ENCODE results near the gene PREX1. TPM values are rescaled to one million over a fixed set of nuclear protein-coding genes. Genes with fewer than 3 reads are reported as not detected.
A peak's percentile ranks its signal among the peaks of the same experiment; 100 is the strongest.

PREX1 gene
- total and polyA plus RNA-seq, 7 experiments from 2014 or later: 2.9 to 143 (median 48.6) TPM

DNA sequence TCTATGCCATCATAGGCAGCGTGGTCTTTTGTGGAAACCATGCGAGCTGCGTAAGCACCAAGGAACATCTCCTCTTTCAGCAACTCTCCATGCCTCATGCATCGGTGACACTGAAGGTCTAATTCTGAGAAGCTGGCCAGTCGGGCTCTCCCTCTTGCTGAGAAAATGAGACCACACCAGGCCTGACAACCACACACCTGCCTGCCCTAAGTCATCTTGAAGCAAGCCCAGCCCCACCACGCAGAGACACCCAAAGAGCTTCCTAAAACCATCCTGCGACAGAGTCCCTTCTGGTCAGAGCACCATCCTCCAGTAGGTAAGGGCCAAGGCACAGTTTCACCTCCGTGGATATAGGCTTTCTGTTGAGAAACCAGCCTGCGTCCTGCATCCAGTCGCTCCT is 26.6 kb downstream of the PREX1 start:
- Histone ChIP-seq H3K4me3 (ENCODE audit: low read length) (no peak overlapping the region), H3K27me3 (ENCODE audit: control insufficient read depth in 2 of 2, insufficient read depth in 2 of 2, low read length in 2 of 2) (no peaks in the 10 kb centered on the region), H3K36me3 (ENCODE audit: control insufficient read depth in 2 of 3, insufficient read depth in 3 of 3, low read length in 3 of 3) (no peaks in the 10 kb centered on the region), H3K9me3 (ENCODE audit: control insufficient read depth in 2 of 3, low read length in 3 of 3) (no peaks in the 10 kb centered on the region), H3K27ac (ENCODE audit: low read depth, low read length) (no peak overlapping the region), H3K4me1 (ENCODE audit: control insufficient read depth in 2 of 2, insufficient read depth in 2 of 2, low read length in 2 of 2) (peaks cover 0 to 68% of the 10 kb centered on the region in 2 donors)
- Mint-ChIP-seq H3K27ac (no peak overlapping the region), H3K36me3 (peaks cover 0 to 24% (median 3%) of the 10 kb centered on the region in 5 donors), H3K9me3 (peaks cover 0 to 6% (median 0%) of the 10 kb centered on the region in 11 donors), H3K4me3 (peak overlapping the region in 1 of 10 donors; percentile 34), H3K4me1 (peaks cover 4 to 57% (median 22%) of the 10 kb centered on the region in 7 donors), H3K27me3 (no peaks in the 10 kb centered on the region)
- intact Hi-C loops (cut with micrococcal nuclease): no loop called here
- DNase-seq (peak in 1 of 9 donors; percentile 4), ATAC-seq (no peak)
- ChIA-PET CTCF (no interaction called here), POLR2A (no interaction called here)

DNA sequence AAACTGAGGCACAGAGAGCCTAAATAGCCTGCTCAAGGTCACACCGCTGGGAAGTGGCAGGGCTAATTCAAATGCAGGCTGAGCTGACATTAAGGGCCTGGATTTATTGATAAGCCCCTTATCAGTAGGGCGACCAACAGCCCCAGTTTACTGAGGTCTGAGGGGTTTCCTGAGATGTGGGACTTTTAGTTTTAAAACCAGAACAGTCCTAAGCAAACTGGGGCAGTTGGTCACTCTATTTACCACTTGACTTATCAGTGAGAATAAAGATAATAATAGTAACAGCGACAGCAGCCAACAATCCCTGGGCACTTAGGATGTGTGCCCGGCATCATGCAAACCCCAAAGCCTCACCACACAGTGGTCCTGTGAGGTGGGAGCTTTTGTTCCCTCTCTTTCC is 27.6 kb downstream of the PREX1 start:
- Histone ChIP-seq H3K4me1 (ENCODE audit: control insufficient read depth in 2 of 2, insufficient read depth in 2 of 2, low read length in 2 of 2) (peaks cover 0 to 62% of the 10 kb centered on the region in 2 donors), H3K27me3 (ENCODE audit: control insufficient read depth in 2 of 2, insufficient read depth in 2 of 2, low read length in 2 of 2) (no peaks in the 10 kb centered on the region), H3K4me3 (ENCODE audit: low read length) (no peak overlapping the region), H3K9me3 (ENCODE audit: control insufficient read depth in 2 of 3, low read length in 3 of 3) (no peaks in the 10 kb centered on the region), H3K36me3 (ENCODE audit: control insufficient read depth in 2 of 3, insufficient read depth in 3 of 3, low read length in 3 of 3) (no peaks in the 10 kb centered on the region), H3K27ac (ENCODE audit: low read depth, low read length) (no peak overlapping the region)
- ChIA-PET POLR2A (interaction anchor here (1.3 kb wide), 1 partner anchor 18 kb away, joined by 3 read pairs; no protein-coding TSS in a partner anchor), CTCF (no interaction called here)
- peaks cover 0 to 6% (median 0%) of the 10 kb centered on the region in 11 donors for H3K9me3 Mint-ChIP-seq
- H3K27me3 Mint-ChIP-seq: no peaks in the 10 kb centered on the region
- intact Hi-C loops (cut with micrococcal nuclease): no loop called here
- no peak overlapping the region for H3K4me3 Mint-ChIP-seq
- DNase-seq (peak in 1 of 9 donors; percentile 1), ATAC-seq (no peak)
- H3K4me1 Mint-ChIP-seq: peaks cover 4 to 60% (median 23%) of the 10 kb centered on the region in 7 donors
- peaks cover 0 to 20% (median 3%) of the 10 kb centered on the region in 5 donors for H3K36me3 Mint-ChIP-seq
- no peak overlapping the region for H3K27ac Mint-ChIP-seq

DNA sequence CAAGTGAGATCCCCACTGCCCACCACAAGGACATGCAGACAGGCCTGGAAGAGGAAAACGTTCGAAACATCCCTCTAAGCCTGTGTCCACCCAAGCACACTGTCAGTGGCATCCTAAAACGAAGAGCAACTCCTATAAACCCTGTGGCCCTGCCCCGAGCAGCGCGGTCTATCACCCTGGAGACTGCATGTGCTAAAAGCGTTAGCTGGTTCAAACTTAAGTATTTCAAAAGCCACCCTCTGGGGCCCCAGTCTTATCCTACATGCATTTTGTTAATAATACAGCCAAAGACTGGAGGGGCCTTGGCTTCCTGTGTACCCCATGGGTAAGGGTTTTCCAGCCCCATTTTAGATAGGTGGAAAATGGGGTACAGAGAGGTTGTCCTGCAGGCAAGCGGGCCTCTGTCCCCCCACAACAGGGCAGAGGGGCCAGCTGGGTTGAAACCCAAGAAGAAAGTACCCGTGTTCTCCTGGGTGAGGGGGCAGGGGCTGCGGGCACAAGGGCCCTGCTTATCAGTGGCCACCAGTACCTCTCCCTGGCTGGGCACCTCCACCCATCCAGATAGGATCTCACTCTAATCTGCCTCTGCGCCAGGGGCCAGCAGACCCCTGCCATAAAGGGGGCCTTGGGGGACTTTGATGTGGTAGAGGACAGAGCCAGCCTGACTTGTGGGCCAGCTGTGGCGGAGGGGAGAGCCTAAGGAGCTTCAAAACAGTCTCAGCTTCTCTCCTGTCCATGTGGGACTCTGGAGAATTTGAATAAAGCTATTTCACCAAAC is 28.3 kb downstream of the PREX1 start:
- H3K27me3 ChIP-seq (ENCODE audit: control insufficient read depth in 2 of 2, insufficient read depth in 2 of 2, low read length in 2 of 2): no peaks in the 10 kb centered on the region
- DNase-seq (peak in 1 of 9 donors; percentile 3), ATAC-seq (no peak)

DNA sequence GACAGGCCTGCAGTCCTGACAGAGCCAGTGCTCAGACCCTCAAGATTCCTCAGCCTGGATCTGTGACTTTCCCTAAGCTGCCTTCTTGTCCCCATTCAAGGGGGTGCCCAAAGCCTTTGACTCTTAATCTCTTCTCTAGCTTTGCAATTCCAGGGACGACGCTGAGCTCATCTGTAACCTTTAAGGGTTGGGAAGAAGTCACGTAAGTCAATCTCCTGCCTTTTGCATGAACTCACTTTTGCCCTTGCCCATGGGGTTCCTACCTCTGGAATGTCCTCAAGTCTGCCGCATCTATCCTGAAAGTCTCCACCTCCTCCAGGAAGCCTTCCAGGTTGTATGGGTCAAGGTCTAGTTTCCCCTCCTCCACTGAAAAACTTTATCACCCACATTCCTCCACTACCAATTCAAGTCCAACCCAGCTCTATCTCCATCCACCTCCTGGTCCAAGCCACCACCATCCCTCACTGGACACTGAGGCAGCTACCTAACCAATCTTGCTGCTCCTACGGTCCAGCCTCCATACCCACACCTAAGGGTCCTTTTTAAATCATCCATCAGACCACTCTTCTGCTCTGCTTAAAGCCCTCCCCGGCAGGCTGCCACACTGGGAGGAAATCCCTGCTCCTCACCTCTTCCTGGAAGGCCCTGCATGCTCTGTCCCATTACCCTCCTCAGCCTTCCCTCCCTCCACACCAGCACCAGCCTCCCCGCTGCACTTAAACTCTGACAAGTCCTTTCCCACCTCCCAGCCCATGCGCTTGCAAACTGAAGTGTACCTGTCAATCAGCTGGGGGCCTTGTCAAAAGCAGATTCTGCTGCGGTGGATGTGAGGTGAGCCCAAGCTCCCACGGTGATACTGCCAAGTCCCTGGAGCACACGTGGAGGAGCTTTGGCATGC is 29.7 kb downstream of the PREX1 start:
- no peak for ATAC-seq
- ChIA-PET CTCF (interaction anchor here (0.6 kb wide), 1 partner anchor 33 kb away, joined by 3 read pairs; no protein-coding TSS in a partner anchor), POLR2A (no interaction called here)
- Mint-ChIP-seq H3K9me3 (peaks cover 0 to 2% (median 0%) of the 10 kb centered on the region in 11 donors), H3K27me3 (no peaks in the 10 kb centered on the region), H3K36me3 (peaks cover 0 to 7% (median 3%) of the 10 kb centered on the region in 5 donors), H3K27ac (peak overlapping the region in 4 of 9 donors; percentile 31 to 83 (median 46)), H3K4me1 (peaks cover 9 to 55% (median 28%) of the 10 kb centered on the region in 7 donors), H3K4me3 (peak overlapping the region in 1 of 10 donors; percentile 4)
- H3K36me3 ChIP-seq (ENCODE audit: control insufficient read depth in 2 of 3, insufficient read depth in 3 of 3, low read length in 3 of 3): no peaks in the 10 kb centered on the region
- no peak overlapping the region for H3K4me3 ChIP-seq (ENCODE audit: low read length)
- no peaks in the 10 kb centered on the region for H3K27me3 ChIP-seq (ENCODE audit: control insufficient read depth in 2 of 2, insufficient read depth in 2 of 2, low read length in 2 of 2)
- no peaks in the 10 kb centered on the region for H3K9me3 ChIP-seq (ENCODE audit: control insufficient read depth in 2 of 3, low read length in 3 of 3)
- H3K27ac ChIP-seq (ENCODE audit: low read depth, low read length): no peak overlapping the region
- DNase-seq: peak in 1 of 9 donors; percentile 6
- H3K4me1 ChIP-seq (ENCODE audit: control insufficient read depth in 2 of 2, insufficient read depth in 2 of 2, low read length in 2 of 2): peaks cover 0 to 63% of the 10 kb centered on the region in 2 donors
- intact Hi-C loops (cut with micrococcal nuclease): no loop called here

More for the DNA sequence above, 28.3 kb downstream of the PREX1 start:
- no peak overlapping the region for H3K4me3 ChIP-seq (ENCODE audit: low read length)
- no peaks in the 10 kb centered on the region for H3K9me3 ChIP-seq (ENCODE audit: control insufficient read depth in 2 of 3, low read length in 3 of 3)
- no peak overlapping the region for H3K27ac ChIP-seq (ENCODE audit: low read depth, low read length)
- ChIA-PET CTCF (no interaction called here), POLR2A (interaction anchor here (1.3 kb wide), 1 partner anchor 19 kb away, joined by 3 read pairs; no protein-coding TSS in a partner anchor)
- peaks cover 0 to 6% (median 0%) of the 10 kb centered on the region in 11 donors for H3K9me3 Mint-ChIP-seq
- H3K4me1 Mint-ChIP-seq: peaks cover 4 to 58% (median 23%) of the 10 kb centered on the region in 7 donors
- intact Hi-C loops (cut with micrococcal nuclease): no loop called here
- peaks cover 0 to 69% of the 10 kb centered on the region in 2 donors for H3K4me1 ChIP-seq (ENCODE audit: control insufficient read depth in 2 of 2, insufficient read depth in 2 of 2, low read length in 2 of 2)
- H3K36me3 ChIP-seq (ENCODE audit: control insufficient read depth in 2 of 3, insufficient read depth in 3 of 3, low read length in 3 of 3): no peaks in the 10 kb centered on the region
- H3K27me3 Mint-ChIP-seq: no peaks in the 10 kb centered on the region
- no peak overlapping the region for H3K4me3 Mint-ChIP-seq
- no peak overlapping the region for H3K27ac Mint-ChIP-seq
- peaks cover 0 to 14% (median 3%) of the 10 kb centered on the region in 5 donors for H3K36me3 Mint-ChIP-seq

DNA sequence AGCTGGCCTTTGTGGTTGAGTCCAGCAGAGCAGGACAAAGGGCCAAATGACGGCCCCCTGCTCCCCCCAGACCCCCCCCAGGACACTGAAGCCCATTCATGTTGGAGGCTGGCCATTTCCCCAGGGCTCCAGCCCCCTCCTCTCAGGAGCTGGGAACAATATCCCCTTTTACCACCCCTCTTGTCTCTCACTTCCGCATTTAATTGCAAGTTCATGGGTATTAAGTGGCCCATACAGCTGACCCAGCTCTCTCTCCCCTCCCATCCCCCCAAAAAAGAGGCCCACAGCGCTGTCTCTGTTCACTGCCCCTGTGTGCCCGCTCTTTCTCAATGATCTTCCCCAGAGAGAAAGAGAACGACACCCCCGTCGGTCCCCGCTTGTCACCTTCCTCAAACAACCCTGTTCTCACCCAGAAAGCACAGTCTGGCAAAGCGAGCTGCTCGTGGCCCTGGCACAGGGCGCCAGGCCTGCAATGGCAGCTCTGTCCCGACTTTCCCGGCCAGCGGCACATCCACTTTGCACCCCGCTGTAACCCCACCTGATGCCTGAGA is 30.4 kb downstream of the PREX1 start:
- Histone ChIP-seq H3K4me3 (ENCODE audit: low read length) (no peak overlapping the region), H3K9me3 (ENCODE audit: control insufficient read depth in 2 of 3, low read length in 3 of 3) (no peaks in the 10 kb centered on the region), H3K4me1 (ENCODE audit: control insufficient read depth in 2 of 2, insufficient read depth in 2 of 2, low read length in 2 of 2) (peaks cover 0 to 56% of the 10 kb centered on the region in 2 donors), H3K36me3 (ENCODE audit: control insufficient read depth in 2 of 3, insufficient read depth in 3 of 3, low read length in 3 of 3) (no peaks in the 10 kb centered on the region), H3K27me3 (ENCODE audit: control insufficient read depth in 2 of 2, insufficient read depth in 2 of 2, low read length in 2 of 2) (no peaks in the 10 kb centered on the region), H3K27ac (ENCODE audit: low read depth, low read length) (no peak overlapping the region)
- Mint-ChIP-seq H3K27ac (peak overlapping the region in 1 of 9 donors; percentile 31), H3K27me3 (no peaks in the 10 kb centered on the region), H3K4me3 (no peak overlapping the region), H3K36me3 (peaks cover 0 to 8% (median 3%) of the 10 kb centered on the region in 5 donors), H3K4me1 (peaks cover 9 to 52% (median 28%) of the 10 kb centered on the region in 7 donors), H3K9me3 (peaks cover 0 to 2% (median 0%) of the 10 kb centered on the region in 11 donors)
- ChIA-PET CTCF (interaction anchor here (0.8 kb wide), 1 partner anchor 46 kb away, joined by 3 read pairs; no protein-coding TSS in a partner anchor), POLR2A (no interaction called here)
- intact Hi-C loops (cut with micrococcal nuclease): no loop called here
- ATAC-seq: peak; percentile 71
- DNase-seq: peak in 1 of 9 donors; percentile 4

DNA sequence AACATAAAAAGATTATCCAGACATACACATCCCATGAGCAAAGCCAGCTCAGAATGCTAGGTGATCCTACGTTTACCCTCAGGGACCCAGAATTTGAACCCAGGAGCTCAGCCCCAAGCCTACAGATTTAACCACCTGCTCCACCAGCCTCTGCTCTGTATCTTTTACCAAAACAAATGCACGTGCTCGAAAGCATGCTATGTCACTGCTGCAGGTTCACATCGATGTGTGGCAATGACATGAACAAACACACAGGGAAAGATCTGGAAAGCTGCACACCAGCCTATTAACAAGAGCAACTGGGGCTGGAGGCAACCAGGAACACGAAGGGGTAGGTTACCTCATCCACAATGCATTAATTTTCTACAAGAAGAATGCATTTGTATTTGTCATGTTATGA is 32.1 kb downstream of the PREX1 start:
- Mint-ChIP-seq H3K9me3 (no peaks in the 10 kb centered on the region), H3K27ac (peak overlapping the region in 2 of 9 donors; percentile 22 to 27), H3K4me3 (no peak overlapping the region), H3K36me3 (peaks cover 0 to 6% (median 0%) of the 10 kb centered on the region in 5 donors), H3K27me3 (no peaks in the 10 kb centered on the region), H3K4me1 (peaks cover 5 to 45% (median 28%) of the 10 kb centered on the region in 7 donors)
- Histone ChIP-seq H3K9me3 (ENCODE audit: control insufficient read depth in 2 of 3, low read length in 3 of 3) (no peaks in the 10 kb centered on the region), H3K36me3 (ENCODE audit: control insufficient read depth in 2 of 3, insufficient read depth in 3 of 3, low read length in 3 of 3) (no peaks in the 10 kb centered on the region), H3K4me3 (ENCODE audit: low read length) (no peak overlapping the region), H3K27ac (ENCODE audit: low read depth, low read length) (no peak overlapping the region), H3K4me1 (ENCODE audit: control insufficient read depth in 2 of 2, insufficient read depth in 2 of 2, low read length in 2 of 2) (peaks cover 0 to 51% of the 10 kb centered on the region in 2 donors), H3K27me3 (ENCODE audit: control insufficient read depth in 2 of 2, insufficient read depth in 2 of 2, low read length in 2 of 2) (no peaks in the 10 kb centered on the region)
- no peak for ATAC-seq
- ChIA-PET CTCF (interaction anchor here (0.7 kb wide), 1 partner anchor 15 kb away, joined by 3 read pairs; no protein-coding TSS in a partner anchor), POLR2A (no interaction called here)
- intact Hi-C loops (cut with micrococcal nuclease): no loop called here
- no peak for DNase-seq
